Measurements from ENCODE around the gene PRAMEF15. TPM values are rescaled to one million over a fixed set of nuclear protein-coding genes. Genes with fewer than 3 reads are reported as not detected.
"Not testable (repeated sequence)": the region's sequence is repeated elsewhere in the genome, so short reads cannot be mapped to it uniquely, and the experiment has no call there.

PRAMEF15 gene
- total and polyA plus RNA-seq, 2 donors (not counting 3 experiments of a cell fraction or from before 2014, with no cell fraction given): not detected

GRCh38 chr1:13354475-13354874 is 39.1 kb downstream of the PRAMEF15 start:
- H3K27me3 ChIP-seq (ENCODE audit: control insufficient read depth in 2 of 2, insufficient read depth in 2 of 2, low read length in 2 of 2); H3K4me2 ChIP-seq (ENCODE audit: insufficient read depth, low read length); BruUV-seq (replicated peaks); H3K9ac ChIP-seq (replicated peaks; ENCODE audit: extremely low read depth, insufficient read depth, low read length); H3K4me3 ChIP-seq (replicated peaks in 1 of 3; ENCODE audit: insufficient read depth in 1 of 3, low read depth in 1 of 3, low read length in 3 of 3); FAIRE-seq; H3K4me1 ChIP-seq (ENCODE audit: control insufficient read depth, extremely low read depth, insufficient read depth, low read length); H3K79me2 ChIP-seq (ENCODE audit: control insufficient read depth, insufficient read depth, low read length); POLR2A ChIA-PET; CTCF ChIA-PET; H3K9me1 ChIP-seq (replicated peaks; ENCODE audit: control insufficient read depth, extremely low read depth, insufficient read depth, low read length); H4K20me1 ChIP-seq (replicated peaks; ENCODE audit: control insufficient read depth, extremely low read depth, insufficient read depth, low read length); H2AFZ ChIP-seq (ENCODE audit: low read depth, low read length); DNase-seq (ENCODE audit: low read depth, low spot score); H3K9me3 ChIP-seq (replicated peaks; ENCODE audit: control insufficient read depth, insufficient read depth, low read length); H3K36me3 ChIP-seq (ENCODE audit: control insufficient read depth in 2 of 2, extremely low read depth in 1 of 2, insufficient read depth in 2 of 2, low read length in 2 of 2); intact Hi-C loops (cut with micrococcal nuclease); dilution Hi-C loops (cut with MboI; ENCODE audit: extremely low pct_ligation_motif_present, low sequenced_read_pairs); H3K27ac ChIP-seq (ENCODE audit: insufficient read depth, low read depth, low read length): not testable (repeated sequence)

GRCh38 chr1:13356774-13357173 is 41.4 kb downstream of the PRAMEF15 start:
- H3K9me3 ChIP-seq (replicated peaks; ENCODE audit: control insufficient read depth, insufficient read depth, low read length); H3K36me3 ChIP-seq (ENCODE audit: control insufficient read depth in 2 of 2, extremely low read depth in 1 of 2, insufficient read depth in 2 of 2, low read length in 2 of 2); CTCF ChIA-PET; H3K4me1 ChIP-seq (ENCODE audit: control insufficient read depth, extremely low read depth, insufficient read depth, low read length); H3K27me3 ChIP-seq (ENCODE audit: control insufficient read depth in 2 of 2, insufficient read depth in 2 of 2, low read length in 2 of 2); H3K9ac ChIP-seq (replicated peaks; ENCODE audit: extremely low read depth, insufficient read depth, low read length); H3K27ac ChIP-seq (ENCODE audit: insufficient read depth, low read depth, low read length); H3K4me3 ChIP-seq (replicated peaks in 1 of 3; ENCODE audit: insufficient read depth in 1 of 3, low read depth in 1 of 3, low read length in 3 of 3); POLR2A ChIA-PET; H2AFZ ChIP-seq (ENCODE audit: low read depth, low read length); H3K9me1 ChIP-seq (replicated peaks; ENCODE audit: control insufficient read depth, extremely low read depth, insufficient read depth, low read length); FAIRE-seq; intact Hi-C loops (cut with micrococcal nuclease); H4K20me1 ChIP-seq (replicated peaks; ENCODE audit: control insufficient read depth, extremely low read depth, insufficient read depth, low read length); H3K4me2 ChIP-seq (ENCODE audit: insufficient read depth, low read length); BruUV-seq (replicated peaks); dilution Hi-C loops (cut with MboI; ENCODE audit: extremely low pct_ligation_motif_present, low sequenced_read_pairs); H3K79me2 ChIP-seq (ENCODE audit: control insufficient read depth, insufficient read depth, low read length): not testable (repeated sequence)
- DNase-seq (ENCODE audit: low read depth, low spot score): peak; percentile 25
- TF ChIP-seq CTCF (IDR thresholded peaks at IDR 0.05; ENCODE audit: extremely low read depth in 1 of 2, insufficient read depth in 1 of 2, low read depth in 1 of 2, low read length in 2 of 2): peak in 1 of 2 donors; percentile 36

GRCh38 chr1:13362364-13362763 is 47.0 kb downstream of the PRAMEF15 start:
- H3K9me1 ChIP-seq (replicated peaks; ENCODE audit: control insufficient read depth, extremely low read depth, insufficient read depth, low read length); H3K4me2 ChIP-seq (ENCODE audit: insufficient read depth, low read length); FAIRE-seq; POLR2A ChIA-PET; H3K36me3 ChIP-seq (ENCODE audit: control insufficient read depth in 2 of 2, extremely low read depth in 1 of 2, insufficient read depth in 2 of 2, low read length in 2 of 2); H3K27ac ChIP-seq (ENCODE audit: insufficient read depth, low read depth, low read length); H3K9me3 ChIP-seq (replicated peaks; ENCODE audit: control insufficient read depth, insufficient read depth, low read length); BruUV-seq (replicated peaks); H3K4me1 ChIP-seq (ENCODE audit: control insufficient read depth, extremely low read depth, insufficient read depth, low read length); CTCF ChIA-PET; H4K20me1 ChIP-seq (replicated peaks; ENCODE audit: control insufficient read depth, extremely low read depth, insufficient read depth, low read length); H3K9ac ChIP-seq (replicated peaks; ENCODE audit: extremely low read depth, insufficient read depth, low read length); intact Hi-C loops (cut with micrococcal nuclease); dilution Hi-C loops (cut with MboI; ENCODE audit: extremely low pct_ligation_motif_present, low sequenced_read_pairs); H3K4me3 ChIP-seq (replicated peaks in 1 of 3; ENCODE audit: insufficient read depth in 1 of 3, low read depth in 1 of 3, low read length in 3 of 3); H2AFZ ChIP-seq (ENCODE audit: low read depth, low read length); H3K79me2 ChIP-seq (ENCODE audit: control insufficient read depth, insufficient read depth, low read length); DNase-seq (ENCODE audit: low read depth, low spot score); H3K27me3 ChIP-seq (ENCODE audit: control insufficient read depth in 2 of 2, insufficient read depth in 2 of 2, low read length in 2 of 2): not testable (repeated sequence)

GRCh38 chr1:13364928-13365327 is 49.5 kb downstream of the PRAMEF15 start:
- H3K27ac ChIP-seq (ENCODE audit: insufficient read depth, low read depth, low read length); H3K4me2 ChIP-seq (ENCODE audit: insufficient read depth, low read length); H3K79me2 ChIP-seq (ENCODE audit: control insufficient read depth, insufficient read depth, low read length); intact Hi-C loops (cut with micrococcal nuclease); CTCF ChIA-PET; H3K9ac ChIP-seq (replicated peaks; ENCODE audit: extremely low read depth, insufficient read depth, low read length); POLR2A ChIA-PET; H3K9me1 ChIP-seq (replicated peaks; ENCODE audit: control insufficient read depth, extremely low read depth, insufficient read depth, low read length); H3K4me1 ChIP-seq (ENCODE audit: control insufficient read depth, extremely low read depth, insufficient read depth, low read length); BruUV-seq (replicated peaks); H2AFZ ChIP-seq (ENCODE audit: low read depth, low read length); DNase-seq (ENCODE audit: low read depth, low spot score); dilution Hi-C loops (cut with MboI; ENCODE audit: extremely low pct_ligation_motif_present, low sequenced_read_pairs); H3K36me3 ChIP-seq (ENCODE audit: control insufficient read depth in 2 of 2, extremely low read depth in 1 of 2, insufficient read depth in 2 of 2, low read length in 2 of 2); H3K4me3 ChIP-seq (replicated peaks in 1 of 3; ENCODE audit: insufficient read depth in 1 of 3, low read depth in 1 of 3, low read length in 3 of 3); H3K9me3 ChIP-seq (replicated peaks; ENCODE audit: control insufficient read depth, insufficient read depth, low read length); H4K20me1 ChIP-seq (replicated peaks; ENCODE audit: control insufficient read depth, extremely low read depth, insufficient read depth, low read length); H3K27me3 ChIP-seq (ENCODE audit: control insufficient read depth in 2 of 2, insufficient read depth in 2 of 2, low read length in 2 of 2): not testable (repeated sequence)
- FAIRE-seq: peak; percentile 67

Data from endothelial cell of umbilical vein (primary cell).